ENCODE measurements around the gene SHROOM3.

DNA sequence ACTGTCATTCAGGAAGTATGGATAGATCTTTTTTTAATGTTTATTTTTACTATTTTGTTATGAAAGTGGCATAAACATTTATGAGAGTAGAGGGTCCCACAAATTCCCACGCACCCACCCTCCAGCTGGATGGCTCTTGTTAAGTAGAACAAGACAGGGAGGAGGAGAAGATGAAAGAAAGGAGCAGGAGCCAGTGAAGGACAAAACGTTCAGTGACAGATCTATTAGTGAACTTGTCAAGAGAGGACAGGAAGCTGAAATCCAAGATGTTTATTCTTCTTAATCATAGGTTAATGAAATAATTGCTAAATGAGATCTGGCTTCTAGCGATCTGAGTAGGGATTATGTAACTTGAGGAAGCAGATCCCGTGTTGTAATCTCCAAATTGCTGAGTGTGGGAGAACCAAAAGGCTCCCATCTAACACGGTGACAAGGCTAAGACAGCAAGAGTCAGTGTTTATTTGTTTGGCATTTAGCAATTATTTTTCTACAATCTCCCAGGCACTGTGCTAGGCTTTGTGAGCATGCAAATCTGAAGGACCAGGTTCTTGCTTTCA, 162.5 kb downstream of the SHROOM3 start:
- TF ChIP-seq, protein P1, sequence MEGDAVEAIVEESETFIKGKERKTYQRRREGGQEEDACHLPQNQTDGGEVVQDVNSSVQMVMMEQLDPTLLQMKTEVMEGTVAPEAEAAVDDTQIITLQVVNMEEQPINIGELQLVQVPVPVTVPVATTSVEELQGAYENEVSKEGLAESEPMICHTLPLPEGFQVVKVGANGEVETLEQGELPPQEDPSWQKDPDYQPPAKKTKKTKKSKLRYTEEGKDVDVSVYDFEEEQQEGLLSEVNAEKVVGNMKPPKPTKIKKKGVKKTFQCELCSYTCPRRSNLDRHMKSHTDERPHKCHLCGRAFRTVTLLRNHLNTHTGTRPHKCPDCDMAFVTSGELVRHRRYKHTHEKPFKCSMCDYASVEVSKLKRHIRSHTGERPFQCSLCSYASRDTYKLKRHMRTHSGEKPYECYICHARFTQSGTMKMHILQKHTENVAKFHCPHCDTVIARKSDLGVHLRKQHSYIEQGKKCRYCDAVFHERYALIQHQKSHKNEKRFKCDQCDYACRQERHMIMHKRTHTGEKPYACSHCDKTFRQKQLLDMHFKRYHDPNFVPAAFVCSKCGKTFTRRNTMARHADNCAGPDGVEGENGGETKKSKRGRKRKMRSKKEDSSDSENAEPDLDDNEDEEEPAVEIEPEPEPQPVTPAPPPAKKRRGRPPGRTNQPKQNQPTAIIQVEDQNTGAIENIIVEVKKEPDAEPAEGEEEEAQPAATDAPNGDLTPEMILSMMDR (IDR thresholded peaks at IDR 0.05; ENCODE audit: low read depth, low read length, missing input control) = no peak
- TF ChIP-seq, protein P2, sequence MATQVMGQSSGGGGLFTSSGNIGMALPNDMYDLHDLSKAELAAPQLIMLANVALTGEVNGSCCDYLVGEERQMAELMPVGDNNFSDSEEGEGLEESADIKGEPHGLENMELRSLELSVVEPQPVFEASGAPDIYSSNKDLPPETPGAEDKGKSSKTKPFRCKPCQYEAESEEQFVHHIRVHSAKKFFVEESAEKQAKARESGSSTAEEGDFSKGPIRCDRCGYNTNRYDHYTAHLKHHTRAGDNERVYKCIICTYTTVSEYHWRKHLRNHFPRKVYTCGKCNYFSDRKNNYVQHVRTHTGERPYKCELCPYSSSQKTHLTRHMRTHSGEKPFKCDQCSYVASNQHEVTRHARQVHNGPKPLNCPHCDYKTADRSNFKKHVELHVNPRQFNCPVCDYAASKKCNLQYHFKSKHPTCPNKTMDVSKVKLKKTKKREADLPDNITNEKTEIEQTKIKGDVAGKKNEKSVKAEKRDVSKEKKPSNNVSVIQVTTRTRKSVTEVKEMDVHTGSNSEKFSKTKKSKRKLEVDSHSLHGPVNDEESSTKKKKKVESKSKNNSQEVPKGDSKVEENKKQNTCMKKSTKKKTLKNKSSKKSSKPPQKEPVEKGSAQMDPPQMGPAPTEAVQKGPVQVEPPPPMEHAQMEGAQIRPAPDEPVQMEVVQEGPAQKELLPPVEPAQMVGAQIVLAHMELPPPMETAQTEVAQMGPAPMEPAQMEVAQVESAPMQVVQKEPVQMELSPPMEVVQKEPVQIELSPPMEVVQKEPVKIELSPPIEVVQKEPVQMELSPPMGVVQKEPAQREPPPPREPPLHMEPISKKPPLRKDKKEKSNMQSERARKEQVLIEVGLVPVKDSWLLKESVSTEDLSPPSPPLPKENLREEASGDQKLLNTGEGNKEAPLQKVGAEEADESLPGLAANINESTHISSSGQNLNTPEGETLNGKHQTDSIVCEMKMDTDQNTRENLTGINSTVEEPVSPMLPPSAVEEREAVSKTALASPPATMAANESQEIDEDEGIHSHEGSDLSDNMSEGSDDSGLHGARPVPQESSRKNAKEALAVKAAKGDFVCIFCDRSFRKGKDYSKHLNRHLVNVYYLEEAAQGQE (IDR thresholded peaks at IDR 0.05) = no peak
- TF ChIP-seq RAD21 (IDR thresholded peaks at IDR 0.05) = peak in 1 of 2 donors; percentile 12
- TF ChIP-seq, protein P3, sequence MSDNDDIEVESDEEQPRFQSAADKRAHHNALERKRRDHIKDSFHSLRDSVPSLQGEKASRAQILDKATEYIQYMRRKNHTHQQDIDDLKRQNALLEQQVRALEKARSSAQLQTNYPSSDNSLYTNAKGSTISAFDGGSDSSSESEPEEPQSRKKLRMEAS (IDR thresholded peaks at IDR 0.05) = no peak
- no peak for TF ChIP-seq EGR1 (IDR thresholded peaks at IDR 0.05; ENCODE audit: low read depth in 2 of 2)
- TF ChIP-seq, protein P4, sequence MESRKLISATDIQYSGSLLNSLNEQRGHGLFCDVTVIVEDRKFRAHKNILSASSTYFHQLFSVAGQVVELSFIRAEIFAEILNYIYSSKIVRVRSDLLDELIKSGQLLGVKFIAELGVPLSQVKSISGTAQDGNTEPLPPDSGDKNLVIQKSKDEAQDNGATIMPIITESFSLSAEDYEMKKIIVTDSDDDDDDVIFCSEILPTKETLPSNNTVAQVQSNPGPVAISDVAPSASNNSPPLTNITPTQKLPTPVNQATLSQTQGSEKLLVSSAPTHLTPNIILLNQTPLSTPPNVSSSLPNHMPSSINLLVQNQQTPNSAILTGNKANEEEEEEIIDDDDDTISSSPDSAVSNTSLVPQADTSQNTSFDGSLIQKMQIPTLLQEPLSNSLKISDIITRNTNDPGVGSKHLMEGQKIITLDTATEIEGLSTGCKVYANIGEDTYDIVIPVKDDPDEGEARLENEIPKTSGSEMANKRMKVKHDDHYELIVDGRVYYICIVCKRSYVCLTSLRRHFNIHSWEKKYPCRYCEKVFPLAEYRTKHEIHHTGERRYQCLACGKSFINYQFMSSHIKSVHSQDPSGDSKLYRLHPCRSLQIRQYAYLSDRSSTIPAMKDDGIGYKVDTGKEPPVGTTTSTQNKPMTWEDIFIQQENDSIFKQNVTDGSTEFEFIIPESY (IDR thresholded peaks at IDR 0.05) = no peak
- no peak for TF ChIP-seq NR2F2 (IDR thresholded peaks at IDR 0.05)
- no peak for TF ChIP-seq TAF1 (conservative IDR thresholded peaks at IDR 0.05)
- TF ChIP-seq YY1 (IDR thresholded peaks at IDR 0.05) = no peak

All from liver (tissue), 3 donors.